GM12864 (cell line): Measurements from ENCODE around the gene HSD11B1L.
A peak's percentile ranks its signal among the peaks of the same experiment; 100 is the strongest.

Source experiments
- DNase-seq: peaks from one replicate; pipeline ENCODE4 v3.0.0-alpha.2; 2011; ENCODE audit warnings: low read depth
- H3K4me3 ChIP-seq: 2 replicates; pipeline ENCODE4 v1.5.1; 2011; ENCODE audit warnings: mild to moderate bottlenecking, low read depth, low read length, control low read depth
- TF ChIP-seq, protein P1 (sequence below): IDR thresholded peaks from 2 replicates; pipeline ENCODE4 v1.5.1; 2011; ENCODE audit warnings: low read depth, mild to moderate bottlenecking, moderate library complexity, low read length, control low read depth, inconsistent platforms; ENCODE audit errors: missing control alignments

The HSD11B1L gene

DNA sequence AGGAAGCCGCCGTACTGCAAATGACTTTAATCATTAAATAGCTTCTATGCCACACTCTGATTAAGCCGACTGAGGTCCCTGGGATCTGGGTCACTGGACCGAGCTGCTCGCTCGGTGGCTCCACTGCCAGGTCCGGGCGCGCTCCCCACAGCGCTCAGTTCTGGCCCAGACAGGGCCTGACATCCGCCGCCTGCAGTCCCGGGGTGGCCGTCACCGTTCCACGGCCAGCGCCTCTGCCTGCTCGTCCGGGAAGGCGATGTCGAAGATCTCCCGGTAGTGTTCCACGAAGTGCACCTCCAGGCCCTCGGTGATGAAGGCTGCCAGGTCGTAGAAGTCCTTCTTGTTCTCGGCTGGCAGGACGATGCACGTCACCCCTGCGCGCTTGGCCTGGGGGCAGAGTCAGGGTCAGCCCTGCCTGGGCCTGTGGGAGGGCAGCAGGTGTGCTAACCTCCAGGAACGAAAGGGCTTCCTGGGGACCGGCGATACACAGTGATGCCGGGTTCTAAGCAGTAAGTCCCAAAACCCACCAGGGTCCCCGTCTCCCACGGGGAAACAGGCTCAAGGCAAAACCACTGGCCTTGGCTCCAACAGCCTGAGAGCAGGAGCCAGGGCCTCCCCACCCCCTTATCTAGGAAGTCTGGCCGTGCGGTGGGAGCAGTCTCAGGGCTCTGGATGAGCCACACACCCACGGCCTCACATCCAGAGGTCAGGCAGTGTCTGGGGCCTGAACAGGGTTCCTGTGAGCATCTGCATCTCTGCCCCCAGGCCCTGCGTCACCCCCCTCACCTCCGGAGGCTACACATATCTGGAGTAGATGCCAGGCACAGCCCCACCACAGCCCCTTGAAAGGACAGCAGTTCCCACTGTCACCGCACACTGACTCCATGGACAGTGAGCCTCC lies 11.2 kb downstream of the HSD11B1L start:
- no peak for DNase-seq
- TF ChIP-seq, protein P1, sequence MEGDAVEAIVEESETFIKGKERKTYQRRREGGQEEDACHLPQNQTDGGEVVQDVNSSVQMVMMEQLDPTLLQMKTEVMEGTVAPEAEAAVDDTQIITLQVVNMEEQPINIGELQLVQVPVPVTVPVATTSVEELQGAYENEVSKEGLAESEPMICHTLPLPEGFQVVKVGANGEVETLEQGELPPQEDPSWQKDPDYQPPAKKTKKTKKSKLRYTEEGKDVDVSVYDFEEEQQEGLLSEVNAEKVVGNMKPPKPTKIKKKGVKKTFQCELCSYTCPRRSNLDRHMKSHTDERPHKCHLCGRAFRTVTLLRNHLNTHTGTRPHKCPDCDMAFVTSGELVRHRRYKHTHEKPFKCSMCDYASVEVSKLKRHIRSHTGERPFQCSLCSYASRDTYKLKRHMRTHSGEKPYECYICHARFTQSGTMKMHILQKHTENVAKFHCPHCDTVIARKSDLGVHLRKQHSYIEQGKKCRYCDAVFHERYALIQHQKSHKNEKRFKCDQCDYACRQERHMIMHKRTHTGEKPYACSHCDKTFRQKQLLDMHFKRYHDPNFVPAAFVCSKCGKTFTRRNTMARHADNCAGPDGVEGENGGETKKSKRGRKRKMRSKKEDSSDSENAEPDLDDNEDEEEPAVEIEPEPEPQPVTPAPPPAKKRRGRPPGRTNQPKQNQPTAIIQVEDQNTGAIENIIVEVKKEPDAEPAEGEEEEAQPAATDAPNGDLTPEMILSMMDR, result no peak
- H3K4me3 ChIP-seq, result peak overlapping the region; percentile 88

DNA sequence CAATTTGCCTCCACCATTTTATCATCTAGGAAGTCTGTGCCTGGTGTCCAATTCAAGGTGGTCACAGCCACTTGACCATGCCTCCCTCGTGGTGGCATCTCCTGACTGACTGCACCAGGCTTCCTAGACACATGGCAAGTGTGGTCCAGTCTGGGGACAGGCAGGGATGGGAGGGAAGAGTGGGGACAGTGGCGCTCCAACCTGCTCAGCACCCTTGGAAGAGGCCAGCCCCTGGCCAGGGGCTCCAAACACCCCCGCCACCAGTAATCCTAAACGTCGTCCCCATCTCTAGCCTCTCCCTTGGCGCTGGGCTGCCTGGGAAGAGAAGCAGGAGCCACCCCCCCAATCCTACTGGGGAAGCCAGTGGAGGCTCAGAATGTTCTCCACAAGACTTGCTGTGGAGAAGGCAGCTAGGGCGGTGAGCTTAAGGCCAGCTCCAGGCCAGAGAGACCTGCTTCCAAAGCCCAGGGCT lies 11.9 kb downstream of the HSD11B1L start:
- peak overlapping the region; percentile 88 for H3K4me3 ChIP-seq
- no peak for DNase-seq
- TF ChIP-seq, protein P1, result no peak

DNA sequence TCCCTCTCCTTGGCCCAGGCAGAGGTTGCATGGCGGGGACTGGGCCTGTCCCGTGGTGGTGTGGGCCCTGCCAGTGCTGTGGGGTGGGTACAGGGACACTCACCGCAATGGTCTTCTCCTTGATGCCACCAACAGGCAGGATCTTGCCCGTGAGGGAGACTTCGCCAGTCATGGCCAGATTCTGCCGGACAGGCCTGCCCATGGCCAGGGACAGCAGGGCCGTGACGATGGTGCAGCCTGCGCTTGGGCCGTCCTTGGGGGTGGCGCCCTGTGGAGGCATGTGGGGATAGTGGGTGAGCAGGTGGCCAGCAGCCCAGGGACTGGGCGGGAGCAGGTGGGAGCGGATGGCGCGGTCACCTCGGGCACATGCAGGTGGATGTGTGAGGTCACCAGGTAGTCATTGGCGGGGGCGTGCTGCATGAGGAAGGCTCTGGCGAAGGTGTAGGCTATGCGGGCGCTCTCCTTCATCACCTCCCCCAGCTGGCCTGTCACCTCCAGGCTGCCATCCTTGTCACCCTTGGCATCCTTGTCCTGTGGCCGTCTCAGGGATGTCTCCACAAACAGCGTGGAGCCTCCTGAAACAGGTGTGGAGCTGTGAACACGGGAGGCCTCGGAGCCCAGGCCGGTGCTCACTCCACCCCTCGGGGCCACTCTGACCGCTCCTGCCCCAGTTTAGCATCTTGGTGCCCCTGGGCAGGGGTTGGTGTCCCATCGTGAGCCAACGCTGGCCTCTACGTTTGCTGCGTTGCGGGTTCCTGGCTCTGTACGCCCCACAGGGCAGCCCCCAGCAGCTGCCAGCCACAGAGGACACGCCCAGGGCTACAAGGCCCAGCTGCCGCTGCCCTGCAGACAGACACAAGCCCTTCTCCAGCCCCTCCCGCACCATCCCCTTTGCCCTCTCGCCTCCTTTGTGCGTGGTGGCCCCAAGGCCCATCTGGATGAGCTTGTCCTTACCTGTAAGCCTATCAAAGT lies 12.7 kb downstream of the HSD11B1L start:
- TF ChIP-seq, protein P1, result no peak
- no peak for DNase-seq
- no peak overlapping the region; the same call in 1 of the 2 replicates for H3K4me3 ChIP-seq

DNA sequence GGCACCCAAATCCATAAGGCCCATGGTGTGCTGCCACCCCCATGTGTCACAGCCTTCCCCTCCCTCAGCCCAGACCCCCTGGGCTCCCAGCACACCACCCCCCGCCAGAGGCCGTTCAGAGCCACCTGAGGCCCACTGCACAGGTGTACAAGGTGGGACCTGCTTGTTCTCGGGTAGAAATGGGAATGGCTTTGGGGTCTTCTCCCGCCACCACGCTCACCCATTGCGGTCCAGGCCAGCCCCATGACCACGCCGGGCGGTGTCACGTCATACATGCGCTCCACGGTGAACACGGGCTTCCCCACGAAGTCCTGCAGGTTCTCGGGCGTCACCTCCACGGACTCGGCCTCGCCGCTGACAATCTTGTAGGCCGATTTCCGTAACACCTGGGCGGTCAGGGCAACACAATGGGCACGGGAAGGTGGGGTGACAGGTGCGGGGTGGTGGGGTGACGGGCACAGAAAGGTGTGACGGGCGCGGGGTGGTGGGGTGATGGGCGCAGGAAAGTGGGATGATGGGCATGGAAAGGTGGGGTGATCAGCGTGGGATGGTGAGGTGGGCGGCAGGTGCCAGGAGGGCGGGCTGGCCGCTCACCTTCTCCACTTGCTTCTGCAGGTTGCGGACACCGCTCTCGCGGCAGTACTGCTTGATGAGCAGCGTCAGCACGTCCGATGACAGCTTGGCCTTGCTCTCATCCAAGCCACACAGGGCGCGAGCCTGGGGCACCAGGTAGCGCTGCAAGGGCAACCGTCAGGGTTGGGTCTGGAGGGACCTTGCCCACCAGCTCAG lies 13.5 kb downstream of the HSD11B1L start:
- TF ChIP-seq, protein P1, result no peak
- no peak for DNase-seq
- H3K4me3 ChIP-seq, result no peak overlapping the region

DNA sequence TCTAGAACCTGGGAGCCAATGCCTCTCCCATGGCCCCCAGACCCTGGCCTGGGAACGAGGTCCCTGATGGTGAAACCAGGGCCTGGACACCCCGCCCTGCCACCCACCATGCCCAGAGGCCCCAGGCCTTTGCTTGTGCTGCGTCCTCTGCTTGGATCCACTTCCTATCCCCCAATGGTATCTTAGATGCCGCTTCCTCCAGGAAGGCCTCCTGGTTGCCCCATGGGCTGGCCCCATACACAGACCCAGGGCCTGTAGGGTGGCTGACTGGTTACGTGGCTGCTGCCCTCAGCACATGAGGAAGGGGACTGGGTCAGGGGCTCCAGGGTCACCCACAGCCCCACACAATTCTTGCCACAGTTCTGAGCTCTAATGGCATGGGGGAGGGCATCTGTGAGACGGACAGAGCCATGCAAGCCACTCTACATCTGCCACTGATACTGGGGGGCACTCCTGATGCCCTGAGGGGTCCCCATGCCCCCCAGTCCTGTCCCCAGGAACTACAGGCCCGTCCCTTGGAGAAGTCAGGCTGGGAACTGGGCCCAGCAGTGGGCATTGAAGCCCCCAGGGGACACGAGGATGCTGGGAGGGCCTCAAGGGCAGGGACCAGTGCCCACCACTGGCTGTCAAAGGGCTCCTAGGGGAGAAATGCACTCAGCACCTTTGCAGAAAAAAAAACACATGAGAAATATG lies 14.3 kb downstream of the HSD11B1L start:
- TF ChIP-seq, protein P1, result no peak
- H3K4me3 ChIP-seq, result no peak overlapping the region

More for the DNA sequence above, 14.3 kb downstream of the HSD11B1L start:
- no peak for DNase-seq
